WTC11 (cell line): ENCODE results near the gene AADACL2. TPM values are rescaled to one million over a fixed set of nuclear protein-coding genes. Genes with fewer than 3 reads are reported as not detected.

Experiments
- ATAC-seq: fragments of 200-7000 bp; cut with Tn5 transposase; 2 replicates; pipeline ENCODE4 v1.10.0; 2021; ENCODE audit warnings: mild to moderate bottlenecking, moderate library complexity
- CTCF ChIA-PET: fragments of 300-600 bp; sonication (Branson Sonifier 250); formaldehyde crosslinking; loops from one replicate; lab custom pipeline; 2021; ENCODE audit warnings: antibody characterized with exemption; lab: Charles Lee
- POLR2A ChIA-PET: fragments of 350-600 bp; sonication (Branson Sonifier 250); formaldehyde crosslinking; loops from one replicate; lab custom pipeline; 2021; ENCODE audit warnings: antibody characterized with exemption; lab: Charles Lee
- DNase-seq: peaks from one replicate; pipeline ENCODE4 v3.0.0; 2021; ENCODE audit warnings: low spot score
- H3K27ac Mint-ChIP-seq: 2 replicates; pipeline ENCODE4 v1.8.0; 2021; ENCODE audit warnings: mixed read lengths
- H3K27me3 Mint-ChIP-seq: 2 replicates; pipeline ENCODE4 v1.8.0; 2021; ENCODE audit warnings: low read depth, mild to moderate bottlenecking, moderate library complexity, mixed read lengths
- H3K36me3 Mint-ChIP-seq: 2 replicates; pipeline ENCODE4 v1.8.0; 2021; ENCODE audit warnings: mixed read lengths
- H3K4me1 Mint-ChIP-seq: 2 replicates; pipeline ENCODE4 v1.8.0; 2022; ENCODE audit warnings: mixed read lengths
- H3K4me3 Mint-ChIP-seq: 2 replicates; pipeline ENCODE4 v1.8.0; 2021; ENCODE audit warnings: mild to moderate bottlenecking, moderate library complexity, mixed read lengths
- H3K9me3 Mint-ChIP-seq: 2 replicates; pipeline ENCODE4 v1.8.0; 2021; ENCODE audit warnings: mixed read lengths
- AR ChIP-seq: fragments of 250-450 bp; sonication (Bioruptor Pico); IDR thresholded peaks from 2 replicates; pipeline ENCODE4 v1.9.0; 2021; ENCODE audit warnings: mild to moderate bottlenecking
- ATF1 ChIP-seq: sonication (generic); formaldehyde crosslinking; IDR thresholded peaks from 2 replicates; pipeline ENCODE4 v1.8.1; 2023; ENCODE audit warnings: mild to moderate bottlenecking, moderate library complexity, missing genetic modification reagents
- E2F1 ChIP-seq: sonication (generic); formaldehyde crosslinking; IDR thresholded peaks from 2 replicates; pipeline ENCODE4 v1.8.0; 2022; ENCODE audit warnings: mild to moderate bottlenecking, missing genetic modification reagents
- EMX1 ChIP-seq: fragments of 250-450 bp; sonication (Bioruptor Pico); IDR thresholded peaks from 2 replicates; pipeline ENCODE4 v1.8.0; 2021; ENCODE audit warnings: mild to moderate bottlenecking
- ERG ChIP-seq: fragments of 250-450 bp; sonication (Bioruptor Pico); IDR thresholded peaks from 2 replicates; pipeline ENCODE4 v1.8.0; 2021; ENCODE audit warnings: mild to moderate bottlenecking
- FOXK1 ChIP-seq: sonication (generic); formaldehyde crosslinking; IDR thresholded peaks from 2 replicates; pipeline ENCODE4 v1.8.0; 2022; ENCODE audit warnings: mild to moderate bottlenecking, moderate library complexity, missing genetic modification reagents
- FOXP1 ChIP-seq: sonication (generic); formaldehyde crosslinking; IDR thresholded peaks from 2 replicates; pipeline ENCODE4 v1.8.0; 2022; ENCODE audit warnings: missing genetic modification reagents, mild to moderate bottlenecking, moderate library complexity, borderline replicate concordance
- IRF1 ChIP-seq: sonication (generic); formaldehyde crosslinking; IDR thresholded peaks from 2 replicates; pipeline ENCODE4 v1.8.0; 2023; ENCODE audit warnings: missing genetic modification reagents
- MAX ChIP-seq: sonication (generic); formaldehyde crosslinking; IDR thresholded peaks from 2 replicates; pipeline ENCODE4 v1.8.0; 2022; ENCODE audit warnings: mild to moderate bottlenecking, missing genetic modification reagents
- NFYB ChIP-seq: sonication (generic); formaldehyde crosslinking; conservative IDR thresholded peaks from 2 replicates; pipeline ENCODE4 v1.8.0; 2022; ENCODE audit warnings: low read depth, missing genetic modification reagents
- RELA ChIP-seq: sonication (generic); formaldehyde crosslinking; IDR thresholded peaks from 2 replicates; pipeline ENCODE4 v1.8.1; 2022; ENCODE audit warnings: missing genetic modification reagents, mild to moderate bottlenecking, borderline replicate concordance
- SMAD4 ChIP-seq: sonication (generic); formaldehyde crosslinking; IDR thresholded peaks from 2 replicates; pipeline ENCODE4 v1.8.0; 2022; ENCODE audit warnings: mild to moderate bottlenecking, missing genetic modification reagents
- SOX15 ChIP-seq: fragments of 250-450 bp; sonication (Bioruptor Pico); IDR thresholded peaks from 2 replicates; pipeline ENCODE4 v1.9.0; 2021; ENCODE audit warnings: mild to moderate bottlenecking
- SP1 ChIP-seq: sonication (generic); formaldehyde crosslinking; conservative IDR thresholded peaks from 2 replicates; pipeline ENCODE4 v1.8.1; 2022; ENCODE audit warnings: missing genetic modification reagents
- TEAD1 ChIP-seq: sonication (generic); formaldehyde crosslinking; IDR thresholded peaks from 2 replicates; pipeline ENCODE4 v1.8.0; 2022; ENCODE audit warnings: mild to moderate bottlenecking, missing genetic modification reagents
- TEAD4 ChIP-seq: sonication (generic); formaldehyde crosslinking; IDR thresholded peaks from 2 replicates; pipeline ENCODE4 v1.8.0; 2022; ENCODE audit warnings: mild to moderate bottlenecking, missing genetic modification reagents
- TP53 ChIP-seq: sonication (generic); formaldehyde crosslinking; IDR thresholded peaks from 2 replicates; pipeline ENCODE4 v1.8.1; 2023; ENCODE audit warnings: mild to moderate bottlenecking, missing genetic modification reagents
- ZBTB43 ChIP-seq: sonication (generic); formaldehyde crosslinking; IDR thresholded peaks from 2 replicates; pipeline ENCODE4 v1.8.1; 2023; ENCODE audit warnings: mild to moderate bottlenecking, missing genetic modification reagents
- ZMAT4 ChIP-seq: fragments of 250-450 bp; sonication (Bioruptor Pico); IDR thresholded peaks from 2 replicates; pipeline ENCODE4 v1.9.0; 2021; ENCODE audit warnings: mild to moderate bottlenecking
- ZNF121 ChIP-seq: sonication (generic); formaldehyde crosslinking; IDR thresholded peaks from 2 replicates; pipeline ENCODE4 v1.8.0; 2023; ENCODE audit warnings: missing genetic modification reagents
- ZNF232 ChIP-seq: sonication (generic); formaldehyde crosslinking; IDR thresholded peaks from 2 replicates; pipeline ENCODE4 v1.8.0; 2022; ENCODE audit warnings: mild to moderate bottlenecking, missing genetic modification reagents
- ZNF281 ChIP-seq: sonication (generic); formaldehyde crosslinking; IDR thresholded peaks from 2 replicates; pipeline ENCODE4 v1.8.0; 2023; ENCODE audit warnings: mild to moderate bottlenecking, missing genetic modification reagents
- ZNF317 ChIP-seq: sonication (generic); formaldehyde crosslinking; IDR thresholded peaks from 2 replicates; pipeline ENCODE4 v1.8.1; 2023; ENCODE audit warnings: low read depth, mild to moderate bottlenecking, moderate library complexity, missing genetic modification reagents, borderline replicate concordance
- ZSCAN18 ChIP-seq: fragments of 250-450 bp; sonication (Bioruptor Pico); IDR thresholded peaks from 2 replicates; pipeline ENCODE4 v2.1.2; 2022; ENCODE audit warnings: mild to moderate bottlenecking, moderate library complexity
- total RNA-seq: library from RNA; stranded (reverse); gene quantifications from 3 replicates; pipeline ENCODE4 v1.2.3, GENCODE V29; 2021

The AADACL2 gene
- total RNA-seq, 1 experiment from 2014 or later: not detected

- ChIA-PET POLR2A (no interaction called here), CTCF (no interaction called here)
- no peak overlapping the region for H3K4me3 Mint-ChIP-seq
- peaks cover 14% of the 10 kb centered on the region for H3K4me1 Mint-ChIP-seq
- peaks cover 18% of the 10 kb centered on the region for H3K9me3 Mint-ChIP-seq
- ATAC-seq: no peak
- no peak for DNase-seq
- no peak for TF ChIP-seq ZBTB43 (CRISPR knock-in tag)
- no peak for TF ChIP-seq SMAD4 (CRISPR knock-in tag)
- TF ChIP-seq ZSCAN18 (CRISPR knock-in tag): no peak
- TF ChIP-seq TEAD1 (CRISPR knock-in tag): no peak
- TF ChIP-seq FOXP1: no peak
- TF ChIP-seq TP53 (CRISPR knock-in tag): no peak
- no peak for TF ChIP-seq ERG (CRISPR knock-in tag)
- TF ChIP-seq ZNF232 (CRISPR knock-in tag): no peak
- no peak for TF ChIP-seq IRF1 (CRISPR knock-in tag)
- TF ChIP-seq ATF1 (CRISPR knock-in tag): no peak
- TF ChIP-seq SOX15: no peak
- no peak for TF ChIP-seq TEAD4 (CRISPR knock-in tag)
- no peak for TF ChIP-seq RELA (CRISPR knock-in tag)
- TF ChIP-seq E2F1: no peak
- H3K36me3 Mint-ChIP-seq: peaks cover 6% of the 10 kb centered on the region; the same call in 1 of the 2 replicates
- H3K27ac Mint-ChIP-seq: no peak overlapping the region
- H3K27me3 Mint-ChIP-seq: no peaks in the 10 kb centered on the region
Observed at GRCh38 chr3:151709847-151710246, 23.9 kb upstream of the AADACL2 start.

GRCh38 chr3:151721294-151721693 lies 12.4 kb upstream of the AADACL2 start:
- Mint-ChIP-seq H3K4me3 (no peak overlapping the region), H3K36me3 (peaks cover 4% of the 10 kb centered on the region), H3K27me3 (no peaks in the 10 kb centered on the region), H3K4me1 (peaks cover 6% of the 10 kb centered on the region; the same call in 1 of the 2 replicates), H3K27ac (no peak overlapping the region), H3K9me3 (peaks cover 31% of the 10 kb centered on the region)
- CTCF ChIA-PET: no interaction called here
- DNase-seq (no peak), ATAC-seq (peak; percentile 24; the same call in 1 of the 2 replicates)
- POLR2A ChIA-PET: no interaction called here
- TF ChIP-seq NFYB (CRISPR knock-in tag): no peak
- no peak for TF ChIP-seq FOXP1
- no peak for TF ChIP-seq ZMAT4 (CRISPR knock-in tag)
- TF ChIP-seq AR (CRISPR knock-in tag): no peak
- no peak for TF ChIP-seq MAX (CRISPR knock-in tag)
- no peak for TF ChIP-seq SP1 (CRISPR knock-in tag)
- TF ChIP-seq ZNF121 (CRISPR knock-in tag): no peak
- no peak for TF ChIP-seq EMX1 (CRISPR knock-in tag)
- no peak for TF ChIP-seq FOXK1
- no peak for TF ChIP-seq ZNF317 (CRISPR knock-in tag)
- TF ChIP-seq TEAD1 (CRISPR knock-in tag): no peak
- TF ChIP-seq ZNF281 (CRISPR knock-in tag): no peak
